ENCODE results near the gene PUM1.

Gene PUM1

DNA sequence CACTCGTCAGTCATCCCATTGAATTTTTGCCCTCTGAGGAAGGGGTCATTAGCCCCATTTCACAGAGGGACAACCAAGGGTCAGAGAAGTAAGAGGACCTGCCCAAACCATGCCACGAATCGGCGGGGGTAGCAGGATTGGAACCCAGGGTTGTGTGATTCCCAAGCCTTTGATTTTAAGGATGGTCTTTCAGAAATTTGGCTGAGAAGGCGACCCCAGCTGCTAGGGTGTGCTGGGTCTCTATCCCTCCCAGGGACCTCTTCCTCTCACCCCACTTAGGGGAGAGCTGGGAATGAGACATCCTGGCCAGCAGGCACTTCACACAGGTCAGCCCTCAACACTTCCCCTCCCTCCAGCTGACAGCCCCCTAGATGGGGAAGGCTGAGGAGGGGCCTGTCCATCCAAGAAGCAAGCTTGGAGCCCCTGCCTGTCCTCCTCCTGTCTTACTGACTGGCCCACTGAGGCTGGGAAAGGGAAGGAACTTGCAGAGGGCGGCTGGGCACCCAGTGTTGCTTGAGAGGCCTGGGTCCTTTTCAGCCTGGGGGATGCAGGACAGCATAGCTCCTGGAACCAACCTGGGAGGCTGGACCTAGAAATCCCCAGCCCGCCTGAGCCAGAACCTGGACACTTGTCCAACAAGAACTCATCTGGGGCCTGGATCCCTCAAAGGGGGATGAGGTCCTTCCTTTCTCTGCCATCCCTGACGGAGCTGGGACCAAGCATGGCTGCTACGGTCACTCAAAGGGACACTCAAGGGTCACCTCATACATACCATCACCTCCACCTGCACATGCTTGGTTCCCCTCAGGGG, 158.7 kb downstream of the PUM1 start:
- no peak for DNase-seq (ENCODE audit: low read depth)

DNA sequence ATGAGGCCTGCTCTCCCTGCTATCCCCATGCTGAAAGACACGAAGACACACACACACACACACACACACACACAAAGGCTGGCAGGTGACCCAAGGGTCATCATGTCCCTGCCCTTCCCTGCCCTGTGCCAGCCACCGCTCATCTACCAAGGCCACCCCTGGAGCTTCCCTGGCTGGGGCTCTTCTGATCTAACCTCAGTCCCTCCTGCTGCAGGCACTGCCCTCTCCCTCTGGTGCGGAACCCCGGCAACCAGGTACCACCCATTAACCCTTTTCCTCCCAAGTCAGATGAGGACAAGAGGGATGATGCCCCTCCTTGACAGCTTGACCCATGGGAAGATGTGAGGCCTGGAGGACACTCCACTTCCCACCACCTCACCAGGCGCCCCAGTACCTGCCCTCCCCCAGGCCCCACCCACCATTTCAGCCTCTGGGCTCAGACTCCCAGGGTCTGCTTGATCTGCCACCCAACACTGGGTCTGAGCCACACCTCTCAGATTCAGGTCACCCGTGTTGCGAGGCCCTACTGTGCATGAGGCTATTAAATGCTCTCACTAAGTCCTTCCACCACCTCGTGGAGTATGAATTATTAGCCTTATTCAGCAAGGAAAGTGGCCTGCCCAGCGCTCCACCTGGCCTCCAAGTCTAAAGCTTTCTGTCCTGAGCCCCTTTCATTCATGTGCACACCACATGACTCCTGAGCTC, 159.4 kb downstream of the PUM1 start:
- no peak for DNase-seq (ENCODE audit: low read depth)

DNA sequence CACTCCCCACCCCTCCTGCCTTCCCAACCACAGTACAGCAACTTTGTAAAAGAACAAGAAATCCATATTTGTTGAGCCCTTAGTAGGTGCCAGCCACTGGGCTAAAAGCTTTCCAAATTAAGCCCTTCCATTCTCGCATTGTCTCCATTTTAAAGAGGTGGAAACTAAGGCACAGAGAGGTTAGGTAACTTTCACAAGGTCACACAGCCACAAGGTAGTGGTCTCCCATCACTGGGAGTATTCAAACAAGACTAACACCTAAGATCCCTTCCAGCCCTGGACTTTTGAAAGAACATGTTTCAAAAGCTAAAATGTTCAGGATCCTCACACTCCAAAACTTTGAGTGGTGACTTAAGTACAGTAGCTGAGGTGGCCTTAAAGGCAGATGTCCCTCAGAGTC, 160.1 kb downstream of the PUM1 start:
- DNase-seq (ENCODE audit: low read depth): no peak

DNA sequence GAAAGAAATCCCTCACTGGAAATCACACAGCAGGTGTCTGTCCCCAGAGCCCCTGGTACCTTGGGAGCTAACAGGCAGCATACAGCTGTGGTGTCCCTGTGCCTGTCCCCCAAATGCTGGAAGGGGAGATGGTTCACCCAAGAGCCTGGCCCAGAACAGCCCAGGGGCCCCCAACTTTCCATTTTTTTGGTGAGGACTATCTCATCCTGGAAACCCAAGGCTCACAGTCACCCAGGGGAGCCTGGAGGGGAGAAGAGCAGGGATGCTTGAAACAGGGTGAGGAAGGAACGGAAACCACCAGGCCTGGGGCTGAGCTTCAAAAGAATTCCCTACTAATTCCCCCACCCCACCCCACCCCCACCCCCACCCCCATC, 160.6 kb downstream of the PUM1 start:
- DNase-seq (ENCODE audit: low read depth): no peak

DNA sequence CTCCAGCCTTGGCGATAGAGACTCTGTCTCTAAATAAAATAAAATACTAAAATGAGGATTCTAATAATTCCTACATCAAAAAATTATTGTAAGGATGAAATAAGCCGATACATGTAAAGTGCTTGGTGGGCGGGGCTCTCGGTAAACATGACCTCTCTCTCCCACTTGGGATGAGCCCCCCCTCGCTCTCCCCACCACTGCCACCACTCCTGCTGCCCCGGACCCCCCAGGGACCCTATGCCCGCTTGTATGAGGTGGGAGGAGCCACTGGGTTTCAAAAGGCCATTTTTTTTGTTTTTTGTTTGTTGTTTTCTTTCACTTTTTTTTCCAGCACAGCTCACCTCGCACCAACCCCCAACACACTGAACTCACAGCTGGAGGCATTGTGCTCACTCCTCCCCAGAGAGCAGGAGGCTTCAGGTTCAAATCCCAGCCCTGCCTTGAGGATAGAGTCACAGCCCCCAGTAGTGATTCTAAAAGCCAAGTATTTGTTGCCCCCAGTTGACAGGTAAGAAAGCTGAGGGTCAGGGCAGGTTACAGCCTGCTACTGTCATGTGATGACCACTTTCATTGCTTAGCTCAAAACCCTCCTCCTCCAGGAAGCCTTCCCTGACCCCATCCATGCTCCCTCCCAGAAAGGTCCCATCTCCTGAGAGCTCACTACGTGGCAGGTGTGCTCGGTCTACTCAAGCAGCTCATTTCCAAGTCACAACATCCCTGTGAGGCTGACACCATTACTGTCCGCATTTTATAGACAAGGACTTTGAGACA, 161.1 kb downstream of the PUM1 start:
- no peak for DNase-seq (ENCODE audit: low read depth)

DNA sequence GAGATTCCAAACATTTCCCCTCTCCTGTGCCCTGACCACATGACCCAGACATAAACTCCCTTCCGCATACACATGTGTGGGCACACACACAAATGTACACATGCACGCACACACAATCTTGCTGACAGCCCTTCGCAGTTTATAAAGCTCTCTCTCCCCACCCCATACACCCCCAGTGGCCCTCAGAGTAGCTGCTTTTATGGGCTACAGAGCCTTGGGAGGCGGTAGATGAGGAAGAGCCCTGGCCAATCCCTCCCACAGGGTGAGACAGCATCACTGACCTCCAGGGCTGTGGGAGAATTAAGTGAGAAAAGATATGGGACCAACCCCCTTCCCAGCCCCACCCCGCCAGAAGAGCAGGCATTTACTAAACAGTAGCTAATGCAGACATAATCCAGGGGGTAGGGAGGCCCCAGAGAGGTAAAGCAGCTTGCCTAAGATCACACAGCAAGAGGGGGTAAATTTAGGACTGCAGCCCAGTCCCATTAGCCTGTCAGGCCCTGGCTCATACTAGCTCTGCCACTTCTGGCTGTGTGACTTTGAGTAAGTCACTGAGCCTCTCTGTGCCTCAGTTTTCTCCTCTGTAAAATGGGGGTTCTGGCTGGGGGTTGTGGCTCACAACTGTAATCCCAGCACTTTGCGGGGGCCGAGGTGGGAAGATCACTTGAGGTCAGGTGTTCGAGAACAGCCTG, 162.0 kb downstream of the PUM1 start:
- no peak for DNase-seq (ENCODE audit: low read depth)

DNA sequence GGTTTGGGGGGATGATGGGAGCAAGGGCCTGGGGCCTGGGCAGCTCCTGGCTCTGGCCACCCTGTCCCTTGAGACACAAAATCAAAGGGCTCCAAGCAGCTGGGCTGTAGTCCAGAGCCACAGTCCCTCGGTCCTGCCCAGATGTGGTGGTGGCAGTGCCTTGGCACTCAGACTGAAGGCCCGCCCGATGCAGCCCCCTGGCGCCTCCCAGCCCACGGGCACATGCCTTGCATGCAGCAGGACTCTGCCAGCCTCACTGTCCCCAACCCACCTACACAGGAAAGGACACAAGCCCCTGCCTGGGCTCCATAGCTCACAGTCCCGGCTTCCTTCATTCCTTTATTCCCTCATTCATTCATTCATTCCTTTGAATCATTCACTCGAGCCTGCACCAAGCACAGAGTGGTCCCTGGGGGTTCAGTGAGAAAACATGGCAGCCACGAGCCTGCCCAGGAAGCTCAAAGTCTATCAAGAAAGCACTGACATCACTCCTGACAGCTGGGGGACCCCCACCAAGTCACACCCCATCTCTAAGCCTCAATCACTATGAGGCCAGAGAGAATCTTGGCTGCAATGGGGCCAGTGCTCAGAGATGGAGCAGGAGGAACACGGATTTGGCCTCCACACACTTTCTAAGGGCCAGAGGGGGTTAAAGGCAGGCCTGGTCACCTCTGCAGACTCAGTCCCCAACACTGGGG, 162.8 kb downstream of the PUM1 start:
- DNase-seq (ENCODE audit: low read depth): no peak

DNA sequence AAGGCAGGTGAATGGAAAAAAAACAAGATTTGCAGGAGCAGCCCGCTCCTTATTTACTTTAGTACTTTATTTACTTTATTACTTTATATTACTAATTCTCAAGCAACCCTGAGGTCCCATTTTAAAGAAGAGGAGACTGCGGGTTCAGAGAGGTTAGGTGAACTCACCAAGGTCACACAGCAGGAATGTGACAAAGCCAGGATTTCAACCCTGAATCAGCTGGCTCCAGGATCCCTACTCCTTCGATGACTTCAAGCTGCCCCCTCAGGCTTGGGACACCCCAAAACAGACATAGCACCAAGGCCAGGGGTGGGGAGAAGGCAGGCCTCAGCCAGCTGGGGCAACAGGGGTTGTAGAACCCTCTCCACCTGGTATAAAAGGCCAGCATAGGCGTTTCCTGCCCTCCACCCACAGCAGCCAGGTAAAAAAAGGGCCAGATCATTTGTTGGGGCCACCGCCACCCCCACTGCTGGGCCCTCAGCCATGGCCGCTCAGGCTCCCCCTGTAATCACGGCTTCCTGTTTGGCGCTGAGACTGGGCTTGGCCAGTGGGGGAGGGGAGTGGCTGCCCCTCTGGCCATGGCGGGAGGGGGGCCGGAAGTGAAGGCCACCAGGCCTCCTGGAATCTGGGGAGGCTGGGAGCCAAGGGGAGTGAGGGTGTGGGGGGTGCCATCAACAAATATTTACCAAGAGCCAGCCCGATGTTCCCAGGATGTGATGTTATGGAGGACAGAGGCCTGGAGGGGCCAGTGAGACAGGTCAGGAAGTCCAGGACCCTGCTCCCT, 163.5 kb downstream of the PUM1 start:
- DNase-seq (ENCODE audit: low read depth): no peak

DNA sequence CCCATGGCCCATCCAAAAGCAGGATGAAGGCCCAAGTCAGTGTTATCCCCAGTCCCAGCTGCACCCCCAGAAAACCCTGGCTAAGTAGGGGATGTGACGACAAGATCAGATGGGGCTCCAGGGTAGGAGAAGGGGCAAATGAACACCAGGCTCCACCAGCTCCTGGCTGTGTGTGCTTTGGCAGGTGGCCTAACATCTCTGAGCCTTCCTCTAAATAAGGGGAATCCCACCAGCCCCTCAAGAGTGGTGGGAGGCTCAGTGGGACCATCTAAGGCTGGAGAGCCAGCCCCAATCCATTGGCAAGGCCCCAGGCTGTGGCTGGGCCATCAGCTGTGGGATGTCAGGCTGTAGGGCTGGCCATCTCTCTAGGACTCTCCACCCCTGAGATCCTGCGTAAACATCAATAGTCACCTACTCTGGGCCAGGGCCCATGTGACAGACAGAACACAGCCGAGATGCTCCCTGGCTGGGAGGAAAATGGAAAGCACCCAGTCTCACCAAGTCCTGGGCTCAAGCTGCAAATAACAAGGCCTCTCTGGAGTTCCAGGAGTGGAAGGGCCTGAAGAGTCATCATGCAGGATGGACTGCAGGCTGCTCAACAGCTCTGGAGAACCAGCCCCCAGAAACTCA, 164.5 kb downstream of the PUM1 start:
- DNase-seq (ENCODE audit: low read depth): no peak

DNA sequence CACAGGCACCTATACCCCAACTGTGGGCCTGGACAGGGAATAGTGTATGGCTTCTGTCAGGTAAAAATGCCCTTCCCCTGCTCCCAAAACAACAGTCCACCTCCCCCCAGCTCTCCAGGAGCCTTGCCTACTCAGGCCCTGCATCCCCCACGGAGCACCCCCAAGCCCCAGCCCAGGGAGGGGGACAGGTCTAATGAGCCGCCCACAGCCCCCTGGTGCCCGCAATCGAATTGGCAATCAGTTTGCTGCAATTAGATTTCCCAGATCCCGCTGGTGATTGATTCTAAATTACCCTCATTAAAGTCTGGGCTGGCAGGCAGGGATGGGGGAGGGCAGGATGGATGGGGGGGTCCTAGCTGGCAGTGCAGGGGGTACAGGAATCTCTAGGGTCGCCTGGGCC, 165.0 kb downstream of the PUM1 start:
- no peak for DNase-seq (ENCODE audit: low read depth)

DNA sequence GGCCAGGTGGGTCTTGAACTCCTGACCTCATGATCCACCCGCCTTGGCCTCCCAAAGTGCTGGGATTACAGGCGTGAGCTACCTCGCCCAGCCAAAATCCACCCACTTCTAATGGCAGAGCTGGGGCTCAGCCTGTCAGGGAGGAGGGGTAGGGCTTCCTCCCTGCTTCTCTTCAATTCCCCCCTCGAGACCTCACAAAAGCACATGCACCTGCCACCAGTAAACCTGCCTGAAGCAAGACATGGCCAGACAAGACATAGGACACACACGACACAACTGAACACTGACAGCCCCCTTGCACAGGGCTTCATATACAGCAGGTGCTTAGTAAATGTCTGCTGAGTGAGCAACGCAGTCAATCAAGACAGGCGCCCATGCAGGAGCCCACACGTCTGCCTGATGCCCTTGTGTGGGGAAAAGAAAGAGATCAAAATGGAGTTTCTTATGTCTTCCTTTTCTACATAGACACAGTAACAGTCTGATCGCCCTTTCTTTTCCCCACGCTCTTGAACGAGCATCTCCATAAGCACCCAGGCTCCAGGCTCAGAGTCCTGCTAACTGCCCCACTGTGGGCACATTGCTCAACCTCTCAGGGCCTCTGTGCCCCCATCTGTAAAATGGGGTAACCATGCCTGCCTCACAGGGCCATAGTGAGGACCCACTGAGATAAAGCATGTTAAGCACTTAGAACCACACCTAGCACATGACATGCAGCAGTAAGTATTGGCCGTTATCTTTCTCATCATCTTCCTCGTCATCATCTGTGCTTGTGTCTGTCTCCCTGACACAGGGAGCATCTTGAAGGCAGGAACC, 165.7 kb downstream of the PUM1 start:
- no peak for DNase-seq (ENCODE audit: low read depth)

DNA sequence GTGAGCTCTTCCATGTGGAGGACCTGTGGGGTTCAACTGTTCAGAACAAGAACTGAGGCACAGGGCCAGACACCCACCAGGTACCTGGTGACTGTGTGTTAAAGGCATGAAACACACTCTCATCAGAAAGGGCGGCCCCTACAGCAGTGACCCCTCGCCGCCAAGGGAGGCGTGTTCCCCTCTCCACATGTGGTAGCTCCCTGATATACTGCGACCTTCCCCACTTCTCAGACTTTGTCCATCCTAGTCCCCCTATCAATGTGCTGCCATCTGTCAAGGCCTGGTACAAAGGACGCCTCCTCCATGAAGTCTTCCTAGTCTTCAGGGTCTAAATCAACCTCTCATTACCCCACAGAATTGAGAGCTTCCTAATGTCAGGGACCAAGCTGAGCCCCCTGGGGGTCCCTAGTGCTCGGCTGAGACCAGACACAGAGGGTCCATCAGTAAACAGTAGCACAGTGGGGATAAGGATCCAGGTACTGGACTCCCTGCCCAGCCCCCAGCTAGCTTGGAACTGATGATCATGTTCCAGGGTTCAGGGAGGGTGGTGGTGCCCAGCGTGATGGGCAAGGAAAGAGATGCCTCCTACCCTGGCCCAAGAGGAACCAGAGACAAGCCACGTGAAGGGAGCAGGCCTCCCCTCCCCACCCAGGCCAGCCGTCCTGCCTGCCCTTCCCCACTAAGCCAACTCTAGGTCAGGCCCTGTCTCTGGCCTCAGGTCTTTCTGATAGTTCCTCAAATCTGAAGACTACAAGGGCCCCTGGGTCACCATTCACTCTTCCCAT, 167.3 kb downstream of the PUM1 start:
- no peak for DNase-seq (ENCODE audit: low read depth)

DNA sequence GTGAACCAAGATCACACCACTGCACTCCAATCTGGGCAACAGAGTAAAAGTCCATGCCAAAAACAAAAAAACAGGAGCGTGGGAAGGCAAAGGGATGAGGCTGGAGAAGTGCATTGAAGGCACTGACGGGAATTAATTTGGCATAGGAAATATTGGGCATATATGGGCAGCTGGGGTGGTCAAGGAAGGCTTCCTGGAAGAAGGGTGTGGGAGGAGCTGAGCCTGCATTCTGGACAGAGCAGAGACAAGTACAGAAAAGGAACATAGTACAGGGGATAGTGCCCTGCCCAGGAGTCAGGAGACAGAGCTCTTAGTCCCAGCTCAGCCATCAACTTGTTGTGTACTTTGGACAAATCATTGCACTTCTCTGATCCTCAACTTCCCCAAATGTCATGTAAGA, 168.6 kb downstream of the PUM1 start:
- DNase-seq (ENCODE audit: low read depth): no peak

DNA sequence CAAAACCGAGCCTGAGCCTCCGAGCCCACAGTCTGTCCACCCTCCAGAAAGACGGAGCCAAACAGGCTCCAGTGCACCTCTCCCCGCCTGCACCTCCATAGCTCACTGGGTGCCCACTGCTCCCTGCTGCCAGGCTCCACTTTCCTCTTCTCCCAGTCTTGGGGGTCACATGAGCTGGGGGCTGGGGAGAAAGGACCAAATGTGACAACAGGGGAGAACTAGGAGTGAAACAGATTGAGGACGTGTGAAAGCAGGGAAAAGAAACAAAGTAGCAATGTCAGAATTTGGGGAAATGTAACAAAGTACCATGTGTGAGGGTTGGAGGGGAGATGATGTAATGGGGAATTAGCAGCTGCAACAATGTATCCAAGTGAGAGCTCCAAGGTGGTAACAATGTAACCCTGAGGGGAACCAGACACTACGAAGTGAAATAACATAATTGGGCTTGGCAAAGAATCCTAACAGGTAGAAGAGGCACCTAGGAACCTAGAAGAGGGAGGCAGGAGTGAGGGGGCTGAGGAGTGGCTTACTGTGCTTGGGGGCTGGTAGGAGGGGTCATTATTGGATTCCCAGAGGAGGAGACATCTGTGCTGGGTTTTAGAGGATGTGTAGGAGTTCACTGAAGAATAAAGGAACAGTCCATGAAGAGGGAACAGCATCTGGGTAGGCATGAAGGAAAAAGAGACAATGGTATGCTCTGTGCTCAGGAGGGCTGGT, 169.4 kb downstream of the PUM1 start:
- no peak for DNase-seq (ENCODE audit: low read depth)

DNA sequence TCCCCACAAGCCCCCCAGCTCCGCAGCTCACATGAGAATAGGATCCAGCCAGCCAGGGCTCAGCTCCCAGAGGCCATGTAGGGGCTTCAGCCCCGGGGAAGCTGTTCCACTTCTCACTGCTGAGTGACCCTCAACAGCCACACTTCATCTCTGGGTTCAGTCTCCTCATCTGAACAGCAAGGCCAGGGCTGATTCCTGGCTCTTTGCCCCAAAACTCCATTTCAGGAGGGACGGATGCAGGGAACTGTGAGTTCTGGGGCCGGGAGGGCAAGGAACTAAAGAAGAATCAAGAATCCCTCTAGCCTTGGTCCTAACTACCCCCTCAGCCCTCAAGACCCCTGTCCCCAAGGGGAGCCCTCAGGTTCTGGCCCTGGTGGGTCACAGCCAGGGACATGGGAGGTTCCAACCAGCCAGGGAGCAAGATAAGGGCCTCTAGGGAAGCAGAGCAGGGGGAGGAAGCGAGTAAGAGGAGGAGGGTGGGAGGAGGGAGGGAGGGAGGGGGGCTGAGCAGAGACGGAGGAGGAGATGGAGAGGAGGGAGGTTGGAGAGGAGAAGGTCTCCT, 170.1 kb downstream of the PUM1 start:
- no peak for DNase-seq (ENCODE audit: low read depth)

DNA sequence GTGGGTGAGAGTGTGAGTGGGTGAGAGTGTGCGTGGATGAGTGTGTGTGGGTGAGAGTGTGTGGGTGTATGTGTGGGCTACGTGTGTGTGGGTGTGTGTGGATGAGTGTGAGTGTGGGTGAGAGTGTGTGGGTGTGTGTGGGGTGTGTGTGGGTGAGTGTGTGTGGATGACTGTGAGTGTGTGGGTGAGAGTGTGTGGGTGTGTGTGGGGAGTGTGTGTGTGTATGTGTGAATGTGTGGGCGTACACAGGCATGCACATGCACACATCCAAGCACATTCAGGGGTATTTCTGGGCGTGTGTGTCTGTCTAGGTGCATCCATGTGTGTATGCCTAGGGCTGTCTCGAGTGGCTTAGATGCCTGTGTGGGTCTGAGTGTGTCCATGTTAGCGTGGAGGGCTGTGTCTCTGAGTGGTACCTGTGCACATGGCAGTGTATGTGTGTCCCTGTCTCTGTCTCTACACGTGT, 171.0 kb downstream of the PUM1 start:
- no peak for DNase-seq (ENCODE audit: low read depth)

DNA sequence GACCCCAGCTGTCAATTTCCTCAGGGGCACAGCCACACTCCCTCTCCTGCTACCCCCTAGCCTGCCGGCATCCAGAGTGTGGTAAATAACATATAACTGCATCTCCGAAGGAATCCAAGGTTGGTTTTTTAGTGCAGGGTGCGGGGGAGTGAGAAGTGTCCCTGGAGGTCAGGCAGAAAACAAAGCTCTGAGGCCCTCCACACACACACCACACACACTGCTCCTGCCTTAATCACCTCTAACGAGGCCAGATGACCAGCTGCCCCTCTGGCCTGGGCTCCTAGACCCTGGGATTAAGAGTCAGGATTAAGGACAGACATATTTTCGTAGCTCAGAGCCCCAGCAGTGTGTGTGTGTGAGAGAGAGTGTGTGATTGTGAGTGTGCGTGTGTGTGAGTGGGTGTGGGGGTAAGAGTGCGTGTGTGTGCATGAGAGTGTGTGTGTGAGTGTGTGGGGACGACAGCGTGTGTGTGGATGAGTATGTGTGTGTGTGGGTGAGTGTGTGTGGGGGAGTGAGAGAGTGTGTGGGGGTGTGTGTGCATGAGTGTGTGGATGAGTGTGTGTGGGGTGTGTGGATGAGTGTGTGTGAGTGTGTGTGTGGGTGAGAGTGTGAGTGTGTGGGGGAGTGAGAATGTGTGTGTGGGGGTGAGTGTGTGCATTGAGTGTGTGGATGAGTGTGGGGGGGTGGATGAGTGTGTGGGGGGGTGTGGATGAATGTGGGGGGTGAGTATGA, 171.6 kb downstream of the PUM1 start:
- DNase-seq (ENCODE audit: low read depth): no peak
